Liver (tissue), 9 donors: ENCODE data around the gene INHBA. TPM values are rescaled to one million over a fixed set of nuclear protein-coding genes. Genes with fewer than 3 reads are reported as not detected.

Experiments
- DNase-seq: peaks from one replicate; pipeline ENCODE4 v3.0.0-alpha.2; 2017; ENCODE audit warnings: low spot score
- H3K27ac ChIP-seq, 2 donors: one replicate each; pipeline ENCODE4 v1.7.0; 2013; ENCODE audit warnings: inconsistent platforms in 2 of 2, low read length in 2 of 2, control low read depth in 1 of 2, low read depth in 1 of 2, mild to moderate bottlenecking in 1 of 2
- H3K27me3 ChIP-seq, 4 donors: one replicate each; pipeline versions ENCODE4 v1.6.1 to v1.7.0; 2013; ENCODE audit warnings: low read length in 3 of 4, inconsistent platforms in 1 of 4, mild to moderate bottlenecking in 1 of 4, moderate library complexity in 1 of 4; ENCODE audit not compliant: control insufficient read depth in 4 of 4, insufficient read depth in 4 of 4
- H3K36me3 ChIP-seq, 4 donors: one replicate each; pipeline versions ENCODE4 v1.6.1 to v1.7.0; 2013; ENCODE audit warnings: low read length in 3 of 4, mild to moderate bottlenecking in 3 of 4, low read depth in 1 of 4, moderate library complexity in 1 of 4; ENCODE audit not compliant: control insufficient read depth in 4 of 4, insufficient read depth in 3 of 4
- H3K4me1 ChIP-seq, 4 donors: one replicate each; pipeline versions ENCODE4 v1.6.1 to v1.7.0; 2013; ENCODE audit warnings: low read length in 3 of 4, mild to moderate bottlenecking in 3 of 4, moderate library complexity in 1 of 4; ENCODE audit not compliant: control insufficient read depth in 4 of 4, insufficient read depth in 4 of 4
- H3K4me3 ChIP-seq, 3 donors: one replicate each; pipeline versions ENCODE4 v1.6.1 to v1.7.0; 2013; ENCODE audit warnings: low read length in 3 of 3, control low read depth in 1 of 3, low read depth in 1 of 3, mild to moderate bottlenecking in 1 of 3
- H3K9ac ChIP-seq, 2 donors: one replicate each; pipeline ENCODE4 v1.7.0; 2013; ENCODE audit warnings: low read length in 2 of 2, mild to moderate bottlenecking in 2 of 2, moderate library complexity in 2 of 2, control low read depth in 1 of 2, low read depth in 1 of 2
- H3K9me3 ChIP-seq, 4 donors: one replicate each; pipeline versions ENCODE4 v1.6.1 to v1.7.0; 2013; ENCODE audit warnings: low read length in 3 of 4; ENCODE audit not compliant: control insufficient read depth in 4 of 4
- CTCF ChIP-seq: fragments of 150-350 bp; IDR thresholded peaks from 2 replicates; pipeline ENCODE4 v1.5.1; 2017; ENCODE audit warnings: improper control_type of control experiment, low read depth, low read length; ENCODE audit not compliant: missing input control
- EGR1 ChIP-seq, 2 donors: IDR thresholded peaks; 2 replicates each; pipeline ENCODE4 v1.6.1; 2016 to 2018; ENCODE audit warnings: antibody characterized with exemption in 2 of 2, low read depth in 2 of 2
- FOXA1 ChIP-seq: IDR thresholded peaks from 2 replicates; pipeline ENCODE4 v1.6.1; 2016; ENCODE audit warnings: antibody characterized with exemption
- FOXA2 ChIP-seq: IDR thresholded peaks from 2 replicates; pipeline ENCODE4 v1.6.1; 2016; ENCODE audit warnings: antibody characterized with exemption
- HNF4A ChIP-seq, 2 donors: conservative IDR thresholded peaks; 2 replicates each; pipeline ENCODE4 v1.6.1; 2016; ENCODE audit warnings: antibody characterized with exemption in 2 of 2, mild to moderate bottlenecking in 2 of 2
- JUND ChIP-seq, 2 donors: IDR thresholded peaks; 2 replicates each; pipeline ENCODE4 v1.6.1; 2016; ENCODE audit warnings: antibody characterized with exemption in 2 of 2
- NR2F2 ChIP-seq: IDR thresholded peaks from 2 replicates; pipeline ENCODE4 v1.6.1; 2016; ENCODE audit warnings: antibody characterized with exemption
- RAD21 ChIP-seq, 2 donors: IDR thresholded peaks; 2 replicates each; pipeline ENCODE4 v1.6.1; 2016; ENCODE audit warnings: antibody characterized with exemption in 2 of 2, mild to moderate bottlenecking in 2 of 2
- REST ChIP-seq: IDR thresholded peaks from 2 replicates; pipeline ENCODE4 v1.6.1; 2016; ENCODE audit warnings: antibody characterized with exemption, mild to moderate bottlenecking
- RXRA ChIP-seq, 2 donors: IDR thresholded peaks; 2 replicates each; pipeline ENCODE4 v1.6.1; 2017 to 2018; ENCODE audit warnings: antibody characterized with exemption in 2 of 2, mild to moderate bottlenecking in 1 of 2
- ZBTB33 ChIP-seq: IDR thresholded peaks from 2 replicates; pipeline ENCODE4 v1.6.1; 2016; ENCODE audit warnings: antibody characterized with exemption
- WGBS: extraction: QIAGEN DNeasy Blood & Tissue Kit; methylation state at CpG from one replicate; pipeline ENCODE4 v1.1.7; 2013; 5-methylcytosine and 5-hydroxymethylcytosine counted together
- polyA plus RNA-seq, 2 donors: library from polyadenylated mRNA; stranded (reverse) in 1 of 2; unstranded in 1 of 2; fragments of 200-250 nt in 1 of 2; fragments of >200 nt in 1 of 2; fragmentation: Nextera tagmentation in 1 of 2; extraction: Ambion mirVana in 1 of 2; gene quantifications; one replicate each; pipeline versions ENCODE4 v1.2.1 to v1.2.3, GENCODE V29; 2013 to 2015
- total RNA-seq, 2 donors: library from RNA; depleted of rRNA; stranded (reverse); fragments of >200 nt; gene quantifications; one replicate each; pipeline ENCODE4 v1.2.3, GENCODE V29; 2014
- donor health status: healthy.
- donor health status: healthy.
- donor health status: healthy.
- donor health status: healthy.
- donor health status: healthy.

Gene INHBA
- total and polyA plus RNA-seq, 4 donors = 0.23 to 8.9 (median 3.0) TPM

GRCh38 chr7:41731493-41732435 lies 28.9 kb upstream of the INHBA start:
- Histone ChIP-seq H3K9ac (peak overlapping the region in 1 of 2 donors; percentile 42), H3K27ac (no peak overlapping the region), H3K4me3 (no peak overlapping the region), H3K27me3 (no peaks in the 10 kb centered on the region), H3K36me3 (no peaks in the 10 kb centered on the region), H3K9me3 (no peaks in the 10 kb centered on the region), H3K4me1 (peaks cover 0 to 4% (median 0%) of the 10 kb centered on the region in 4 donors)
- WGBS = 61% methylated on average over 7 of the region's 7 CpGs
- TF ChIP-seq CTCF (peak; percentile 48), FOXA2 (no peak), REST (no peak), RAD21 (IDR thresholded peaks at IDR 0.05) (peak; percentile 80 to 81), HNF4A (conservative IDR thresholded peaks at IDR 0.05) (peak in 1 of 2 donors; percentile 13)
- no peak for DNase-seq

- peaks cover 0 to 4% (median 0%) of the 10 kb centered on the region in 4 donors for H3K4me1 ChIP-seq
- no peaks in the 10 kb centered on the region for H3K9me3 ChIP-seq
- DNase-seq = no peak
- no peak for TF ChIP-seq FOXA1
- TF ChIP-seq ZBTB33 = no peak
- TF ChIP-seq JUND (IDR thresholded peaks at IDR 0.05) = no peak
- no peak for TF ChIP-seq RXRA (IDR thresholded peaks at IDR 0.05)
- no peak for TF ChIP-seq EGR1 (IDR thresholded peaks at IDR 0.05; ENCODE audit: low read depth in 2 of 2)
- TF ChIP-seq NR2F2 = no peak
- H3K27ac ChIP-seq = no peak overlapping the region
- H3K4me3 ChIP-seq = no peak overlapping the region
- H3K27me3 ChIP-seq = no peaks in the 10 kb centered on the region
- no peaks in the 10 kb centered on the region for H3K36me3 ChIP-seq
- no peak overlapping the region for H3K9ac ChIP-seq
- WGBS = 68% methylated on average over 3 of the region's 3 CpGs
Observed at GRCh38 chr7:41730668-41731067, 27.8 kb upstream of the INHBA start.
